Cerebellar nuclear complex (tissue), 1 donor: ENCODE measurements around the gene RPS6KA3.
"Not testable (repeated sequence)": the region's sequence is repeated elsewhere in the genome, so short reads cannot be mapped to it uniquely, and the experiment has no call there.

ENCODE experiments used
- DNase-seq, 2 experiments: peaks; one replicate each; lab custom pipeline; 2025; lab: John Stamatoyannopoulos, UW

Gene RPS6KA3

GRCh38 chrX:20265221-20265725 lies 1.4 kb downstream of the RPS6KA3 start:
- DNase-seq, result no peak

GRCh38 chrX:20263474-20263873 lies 3.2 kb downstream of the RPS6KA3 start:
- DNase-seq, result no peak

GRCh38 chrX:20260885-20261284 lies 5.8 kb downstream of the RPS6KA3 start:
- DNase-seq, result no peak

GRCh38 chrX:20254712-20255299 lies 11.9 kb downstream of the RPS6KA3 start:
- no peak for DNase-seq

GRCh38 chrX:20253232-20253543 lies 13.5 kb downstream of the RPS6KA3 start:
- no peak for DNase-seq

- DNase-seq, result no peak
Measured at GRCh38 chrX:20252381-20253231, 14.1 kb downstream of the RPS6KA3 start.

- DNase-seq, result no peak
Measured at GRCh38 chrX:20251691-20252090, 15.0 kb downstream of the RPS6KA3 start.

GRCh38 chrX:20250146-20250545 lies 16.6 kb downstream of the RPS6KA3 start:
- DNase-seq, result not testable (repeated sequence)

GRCh38 chrX:20248592-20249192 lies 18.0 kb downstream of the RPS6KA3 start:
- no peak for DNase-seq

- no peak for DNase-seq
Measured at GRCh38 chrX:20244931-20245330, 21.8 kb downstream of the RPS6KA3 start.

- DNase-seq, result no peak
Measured at GRCh38 chrX:20240201-20240600, 26.5 kb downstream of the RPS6KA3 start.

- no peak for DNase-seq
Measured at GRCh38 chrX:20237864-20238263, 28.8 kb downstream of the RPS6KA3 start.

- DNase-seq, result no peak
Measured at GRCh38 chrX:20235755-20236154, 31.0 kb downstream of the RPS6KA3 start.

- DNase-seq, result no peak
Measured at GRCh38 chrX:20233336-20233735, 33.4 kb downstream of the RPS6KA3 start.

GRCh38 chrX:20231598-20231997 lies 35.1 kb downstream of the RPS6KA3 start:
- peak; percentile 70 to 74 for DNase-seq

- DNase-seq, result no peak
Measured at GRCh38 chrX:20230406-20230805, 36.3 kb downstream of the RPS6KA3 start.

GRCh38 chrX:20229155-20229554 lies 37.6 kb downstream of the RPS6KA3 start:
- DNase-seq, result no peak

GRCh38 chrX:20228245-20228644 lies 38.5 kb downstream of the RPS6KA3 start:
- DNase-seq, result no peak

GRCh38 chrX:20227116-20227515 lies 39.6 kb downstream of the RPS6KA3 start:
- no peak for DNase-seq

GRCh38 chrX:20225488-20225833 lies 41.2 kb downstream of the RPS6KA3 start:
- no peak for DNase-seq

GRCh38 chrX:20224814-20225487 lies 41.8 kb downstream of the RPS6KA3 start:
- no peak for DNase-seq

- DNase-seq, result no peak
Measured at GRCh38 chrX:20221902-20222301, 44.8 kb downstream of the RPS6KA3 start.
